Osteoblast (primary cell): ENCODE results near the gene DNAJC5. TPM values are rescaled to one million over a fixed set of nuclear protein-coding genes. Genes with fewer than 3 reads are reported as not detected.

Source experiments
- DNase-seq: peaks from one replicate; pipeline ENCODE4 v3.0.0; 2011; ENCODE audit warnings: low spot score, mixed read lengths; ENCODE audit not compliant: insufficient read length; ENCODE audit errors: missing footprints
- H2AFZ ChIP-seq: 2 replicates; pipeline ENCODE4 v1.6.0; 2011; ENCODE audit warnings: mild to moderate bottlenecking, low read length
- H3K27ac ChIP-seq: 2 replicates; pipeline ENCODE4 v1.5.1; 2011; ENCODE audit warnings: mild to moderate bottlenecking, low read depth, low read length, moderate library complexity
- H3K27me3 ChIP-seq: 2 replicates; pipeline ENCODE4 v1.6.0; 2012; ENCODE audit warnings: mild to moderate bottlenecking, control low read depth, inconsistent platforms, low read length, moderate library complexity; ENCODE audit not compliant: insufficient read depth
- H3K36me3 ChIP-seq: 2 replicates; pipeline ENCODE4 v1.5.1; 2011; ENCODE audit warnings: mild to moderate bottlenecking, low read length, control low read depth, moderate library complexity; ENCODE audit not compliant: insufficient read depth
- H3K4me1 ChIP-seq: 2 replicates; pipeline ENCODE4 v1.5.1; 2011; ENCODE audit warnings: mild to moderate bottlenecking, low read length, control low read depth, moderate library complexity; ENCODE audit not compliant: insufficient read depth
- H3K4me2 ChIP-seq: 2 replicates; pipeline ENCODE4 v1.6.0; 2011; ENCODE audit warnings: mild to moderate bottlenecking, low read length; ENCODE audit not compliant: insufficient read depth
- H3K4me3 ChIP-seq: fragments of 200-600 bp; sonication (generic); 3 replicates; pipeline ENCODE4 v1.5.1; 2012; ENCODE audit warnings: mild to moderate bottlenecking, low read length, inconsistent platforms; ENCODE audit not compliant: insufficient read depth
- H3K79me2 ChIP-seq: 2 replicates; pipeline ENCODE4 v1.6.0; 2012; ENCODE audit warnings: mild to moderate bottlenecking, low read length, control low read depth, inconsistent platforms; ENCODE audit not compliant: insufficient read depth
- H3K9me3 ChIP-seq: 2 replicates; pipeline ENCODE4 v1.5.1; 2011; ENCODE audit warnings: low read depth, low read length, control low read depth
- H4K20me1 ChIP-seq: 2 replicates; pipeline ENCODE4 v1.6.0; 2012; ENCODE audit warnings: mild to moderate bottlenecking, low read length, control low read depth; ENCODE audit not compliant: insufficient read depth
- CTCF ChIP-seq: IDR thresholded peaks from 2 replicates; pipeline ENCODE4 v1.5.1; 2011; ENCODE audit warnings: mild to moderate bottlenecking, low read depth, low read length, moderate library complexity; ENCODE audit errors: extremely low read depth
- total RNA-seq: library from RNA; depleted of rRNA; stranded (reverse); fragments of >200 nt; gene quantifications from 2 replicates; pipeline ENCODE4 v1.2.3, GENCODE V29; 2012

DNAJC5 gene
- total RNA-seq, 1 donor = 53.9 TPM

DNA sequence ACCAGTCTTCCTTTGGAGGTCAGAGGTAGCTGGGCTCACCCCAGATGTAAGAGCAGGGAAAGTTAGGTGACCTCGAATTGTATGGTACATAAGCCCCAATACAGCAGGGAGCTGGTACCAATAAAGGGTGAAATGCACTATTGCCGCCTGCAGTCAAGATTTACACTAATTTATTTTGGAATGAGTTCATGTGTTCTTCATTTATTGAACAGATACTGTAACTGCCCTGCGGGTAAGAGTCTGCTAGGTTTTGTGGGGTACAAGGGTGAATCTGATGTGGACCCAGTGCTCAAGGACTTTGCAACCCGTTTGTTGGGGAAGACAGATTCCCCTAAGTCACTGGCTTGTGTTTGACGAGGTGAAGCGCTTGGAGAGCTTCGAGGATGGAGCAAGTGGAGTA is 2.5 kb upstream of the DNAJC5 start:
- no peak overlapping the region for H3K27ac ChIP-seq
- peak; percentile 62 for DNase-seq
- no peak overlapping the region for H2AFZ ChIP-seq
- no peak overlapping the region for H3K4me2 ChIP-seq
- H4K20me1 ChIP-seq = peaks cover 45% of the 10 kb centered on the region
- peaks cover 21% of the 10 kb centered on the region for H3K4me1 ChIP-seq
- H3K36me3 ChIP-seq = peaks cover 49% of the 10 kb centered on the region
- no peak overlapping the region for H3K4me3 ChIP-seq
- no peaks in the 10 kb centered on the region for H3K9me3 ChIP-seq
- TF ChIP-seq CTCF = no peak
- H3K27me3 ChIP-seq = no peaks in the 10 kb centered on the region
- H3K79me2 ChIP-seq = peaks cover 39% of the 10 kb centered on the region

GRCh38 chr20:63893999-63894357 is 948 bp upstream of the DNAJC5 start:
- Histone ChIP-seq H3K4me1 (peaks cover 21% of the 10 kb centered on the region), H3K79me2 (peaks cover 43% of the 10 kb centered on the region), H2AFZ (no peak overlapping the region), H3K4me3 (peak overlapping the region; percentile 81), H3K27me3 (no peaks in the 10 kb centered on the region), H3K9me3 (no peaks in the 10 kb centered on the region), H3K36me3 (peaks cover 44% of the 10 kb centered on the region), H3K27ac (no peak overlapping the region), H3K4me2 (peak overlapping the region; percentile 93), H4K20me1 (peaks cover 50% of the 10 kb centered on the region)
- DNase-seq = no peak
- no peak for TF ChIP-seq CTCF

DNA sequence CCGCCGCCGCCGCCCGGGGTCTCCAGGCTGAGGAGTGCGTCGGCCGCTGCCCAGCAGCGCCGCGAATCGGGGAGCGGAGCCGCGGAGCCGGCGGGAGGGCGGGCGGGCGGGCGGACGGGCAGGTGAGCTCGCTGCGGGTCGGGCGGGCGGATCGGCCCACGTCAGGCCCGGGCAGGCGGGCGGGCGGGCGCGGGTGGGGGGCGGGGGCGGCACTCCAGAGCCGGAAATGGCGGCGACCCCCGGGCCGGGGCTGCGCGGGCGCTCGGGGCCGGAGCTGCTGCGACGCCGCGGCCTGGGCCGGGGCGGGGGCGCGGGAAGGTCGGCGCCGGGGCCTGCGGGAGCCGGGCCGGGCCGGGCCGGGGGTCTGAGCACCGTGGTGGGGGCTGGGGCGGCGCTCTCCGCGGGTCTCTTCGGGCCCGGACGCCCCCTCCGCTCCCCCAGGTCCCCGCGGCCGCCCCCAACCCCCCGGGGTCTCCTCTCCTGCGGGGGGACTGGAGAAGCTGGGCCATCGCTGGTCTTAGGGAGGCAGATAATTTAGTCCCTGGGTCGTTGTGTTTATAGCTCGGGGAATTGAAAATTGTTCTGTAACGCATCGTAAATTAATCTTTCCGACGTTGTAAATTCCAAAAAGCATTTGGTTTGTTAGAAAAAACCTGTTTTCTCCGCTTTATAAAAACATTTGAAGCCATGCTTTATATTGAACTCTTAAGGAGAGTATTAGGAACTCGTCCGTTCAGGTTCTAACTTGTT is 451 bp downstream of the DNAJC5 start:
- peaks cover 52% of the 10 kb centered on the region for H3K79me2 ChIP-seq
- H3K4me3 ChIP-seq = peak overlapping the region; percentile 81
- H3K27me3 ChIP-seq = no peaks in the 10 kb centered on the region
- H3K9me3 ChIP-seq = no peaks in the 10 kb centered on the region
- peaks cover 31% of the 10 kb centered on the region for H3K36me3 ChIP-seq
- H3K27ac ChIP-seq = peak overlapping the region; percentile 62
- H4K20me1 ChIP-seq = peaks cover 51% of the 10 kb centered on the region
- no peak overlapping the region for H2AFZ ChIP-seq
- H3K4me1 ChIP-seq = peaks cover 15% of the 10 kb centered on the region
- no peak for DNase-seq
- peak overlapping the region; percentile 92 for H3K4me2 ChIP-seq
- TF ChIP-seq CTCF = no peak

GRCh38 chr20:63895952-63896263 is 982 bp downstream of the DNAJC5 start:
- Histone ChIP-seq H3K4me3 (peak overlapping the region; percentile 71), H3K79me2 (peaks cover 54% of the 10 kb centered on the region), H3K27me3 (no peaks in the 10 kb centered on the region), H3K9me3 (no peaks in the 10 kb centered on the region), H3K36me3 (peaks cover 25% of the 10 kb centered on the region), H3K4me1 (peaks cover 15% of the 10 kb centered on the region), H3K27ac (peak overlapping the region; percentile 62), H2AFZ (no peak overlapping the region), H4K20me1 (peaks cover 52% of the 10 kb centered on the region), H3K4me2 (peak overlapping the region; percentile 92)
- TF ChIP-seq CTCF = no peak
- DNase-seq = peak; percentile 83
